Neuronal stem cell (in vitro differentiated cells): ENCODE measurements around the gene SOCS1.

Source experiments
- DNase-seq: peaks from one replicate; pipeline ENCODE4 v3.0.0-alpha.2; 2013; ENCODE audit warnings: low spot score
- H2AFZ ChIP-seq: one replicate; pipeline ENCODE4 v1.6.1; 2013; ENCODE audit warnings: mild to moderate bottlenecking, low read length, inconsistent platforms
- H2AK5ac ChIP-seq: 2 replicates; pipeline ENCODE4 v1.6.1; 2013; ENCODE audit warnings: low read depth, mild to moderate bottlenecking, inconsistent platforms, low read length, moderate library complexity, mixed read lengths
- H2BK120ac ChIP-seq: 2 replicates; pipeline ENCODE4 v1.6.1; 2013; ENCODE audit warnings: low read depth, mild to moderate bottlenecking, inconsistent platforms, low read length, moderate library complexity, mixed read lengths
- H2BK12ac ChIP-seq: one replicate; pipeline ENCODE4 v1.6.1; 2013; ENCODE audit warnings: low read length, inconsistent platforms
- H2BK15ac ChIP-seq: 2 replicates; pipeline ENCODE4 v1.6.1; 2013; ENCODE audit warnings: mild to moderate bottlenecking, low read length, inconsistent platforms, mixed read lengths
- H2BK5ac ChIP-seq: one replicate; pipeline ENCODE4 v1.6.1; 2013; ENCODE audit warnings: inconsistent platforms, mild to moderate bottlenecking, low read length, moderate library complexity
- H3K14ac ChIP-seq: one replicate; pipeline ENCODE4 v1.6.1; 2013; ENCODE audit warnings: low read length, inconsistent platforms
- H3K18ac ChIP-seq: 2 replicates; pipeline ENCODE4 v1.6.1; 2013; ENCODE audit warnings: low read length, inconsistent platforms
- H3K23ac ChIP-seq: 2 replicates; pipeline ENCODE4 v1.6.1; 2013; ENCODE audit warnings: low read depth, mild to moderate bottlenecking, mixed read lengths, low read length, inconsistent platforms; ENCODE audit not compliant: poor library complexity
- H3K27ac ChIP-seq: replicated peaks from 3 replicates; pipeline ENCODE4 v1.5.1; 2013; ENCODE audit warnings: low read length, inconsistent platforms
- H3K27me3 ChIP-seq, 3 experiments: 2 replicates each; pipeline ENCODE4 v1.6.1; 2013; ENCODE audit warnings: low read length in 3 of 3, mild to moderate bottlenecking in 2 of 3, inconsistent platforms in 1 of 3, low read depth in 1 of 3, mixed read lengths in 1 of 3, moderate library complexity in 1 of 3; ENCODE audit not compliant: control insufficient read depth in 3 of 3, insufficient read depth in 3 of 3
- H3K36me3 ChIP-seq, 2 donors: replicated peaks in 1 of 2; 2 replicates each; pipeline ENCODE4 v1.6.1; 2013; ENCODE audit warnings: low read length in 2 of 2; ENCODE audit not compliant: control insufficient read depth in 2 of 2, insufficient read depth in 2 of 2
- H3K4ac ChIP-seq: 2 replicates; pipeline ENCODE4 v1.6.1; 2013; ENCODE audit warnings: inconsistent platforms, mild to moderate bottlenecking, low read length, moderate library complexity
- H3K4me1 ChIP-seq, 2 donors: 1 replicate in 1 of 2; 2 replicates in 1 of 2; pipeline ENCODE4 v1.6.1; 2013; ENCODE audit warnings: low read length in 2 of 2, low read depth in 1 of 2; ENCODE audit not compliant: control insufficient read depth in 2 of 2, insufficient read depth in 1 of 2
- H3K4me2 ChIP-seq: one replicate; pipeline ENCODE4 v1.6.1; 2013; ENCODE audit warnings: mild to moderate bottlenecking, low read length, inconsistent platforms; ENCODE audit not compliant: insufficient read depth, poor library complexity, severe bottlenecking
- H3K4me3 ChIP-seq, 2 donors: 2 replicates each; pipeline ENCODE4 v1.5.1; 2013; ENCODE audit warnings: low read length in 2 of 2, mild to moderate bottlenecking in 2 of 2, inconsistent platforms in 1 of 2, moderate library complexity in 1 of 2
- H3K79me1 ChIP-seq: one replicate; pipeline ENCODE4 v1.6.1; 2013; ENCODE audit warnings: low read depth, mild to moderate bottlenecking, inconsistent platforms, low read length, moderate library complexity
- H3K9ac ChIP-seq: one replicate; pipeline ENCODE4 v1.6.1; 2013; ENCODE audit warnings: mild to moderate bottlenecking, low read depth, low read length, inconsistent platforms; ENCODE audit not compliant: poor library complexity
- H3K9me3 ChIP-seq, 2 donors: replicated peaks in 1 of 2; 2 replicates each; pipeline versions ENCODE3 to v1.6.1; 2013; ENCODE audit warnings: low read length in 2 of 2, mild to moderate bottlenecking in 2 of 2, inconsistent platforms in 1 of 2, low read depth in 1 of 2, mixed read lengths in 1 of 2, moderate library complexity in 1 of 2; ENCODE audit not compliant: control insufficient read depth in 2 of 2, insufficient read depth in 1 of 2
- H4K8ac ChIP-seq: one replicate; pipeline ENCODE4 v1.6.1; 2013; ENCODE audit warnings: low read depth, mild to moderate bottlenecking, inconsistent platforms, low read length, moderate library complexity
- H4K91ac ChIP-seq: one replicate; pipeline ENCODE4 v1.6.1; 2013; ENCODE audit warnings: low read length, low read depth, mild to moderate bottlenecking, inconsistent platforms; ENCODE audit not compliant: poor library complexity
- whole genome bisulfite sequencing, 2 donors: extraction: QIAGEN DNeasy Blood & Tissue Kit; methylation state at CpG; one replicate each; pipeline ENCODE4 v1.1.7; 2013; ENCODE audit warnings: missing lambda C conversion rate in 2 of 2, mixed read lengths in 1 of 2; ENCODE audit not compliant: insufficient read length in 2 of 2, insufficient replicate concordance in 1 of 2; ENCODE audit errors: extremely low coverage in 2 of 2; 5-methylcytosine and 5-hydroxymethylcytosine counted together

SOCS1 gene

GRCh38 chr16:11239644-11240632 lies 16.1 kb downstream of the SOCS1 start:
- Histone ChIP-seq H3K23ac (no peak overlapping the region), H4K8ac (no peak overlapping the region), H3K4ac (no peak overlapping the region), H2AK5ac (no peak overlapping the region), H3K27ac (no peak overlapping the region), H2BK12ac (no peak overlapping the region), H3K4me3 (no peak overlapping the region), H3K18ac (no peak overlapping the region), H3K14ac (no peak overlapping the region), H2BK15ac (no peak overlapping the region), H3K9ac (no peak overlapping the region), H3K36me3 (no peaks in the 10 kb centered on the region), H2BK5ac (no peak overlapping the region), H3K27me3 (peaks cover 0 to 3% (median 0%) of the 10 kb centered on the region in 3 experiments), H3K4me1 (no peaks in the 10 kb centered on the region), H3K4me2 (no peak overlapping the region), H2BK120ac (no peak overlapping the region), H2AFZ (no peak overlapping the region), H3K9me3 (no peaks in the 10 kb centered on the region), H4K91ac (no peak overlapping the region), H3K79me1 (no peaks in the 10 kb centered on the region)
- no peak for DNase-seq
- WGBS, 2 donors = no CpG with 5 or more reads among the region's 10 CpGs

GRCh38 chr16:11238272-11239202 lies 17.5 kb downstream of the SOCS1 start:
- H2BK12ac ChIP-seq = no peak overlapping the region
- no peak for DNase-seq
- no peak overlapping the region for H2BK120ac ChIP-seq
- no peak overlapping the region for H2AK5ac ChIP-seq
- H2BK5ac ChIP-seq = no peak overlapping the region
- H4K91ac ChIP-seq = no peak overlapping the region
- no peak overlapping the region for H3K14ac ChIP-seq
- no peak overlapping the region for H3K9ac ChIP-seq
- no peaks in the 10 kb centered on the region for H3K79me1 ChIP-seq
- H3K4me1 ChIP-seq = no peaks in the 10 kb centered on the region
- no peak overlapping the region for H3K18ac ChIP-seq
- H3K4me2 ChIP-seq = no peak overlapping the region
- H3K23ac ChIP-seq = peak overlapping the region; percentile 28
- WGBS, 2 donors = no CpG with 5 or more reads among the region's 15 CpGs
- peaks cover 0 to 3% (median 0%) of the 10 kb centered on the region in 3 experiments for H3K27me3 ChIP-seq
- H2BK15ac ChIP-seq = no peak overlapping the region
- H3K27ac ChIP-seq = no peak overlapping the region
- H3K36me3 ChIP-seq = no peaks in the 10 kb centered on the region
- no peak overlapping the region for H3K4ac ChIP-seq
- no peak overlapping the region for H2AFZ ChIP-seq
- no peak overlapping the region for H3K4me3 ChIP-seq
- no peaks in the 10 kb centered on the region for H3K9me3 ChIP-seq
- H4K8ac ChIP-seq = no peak overlapping the region

- Histone ChIP-seq H3K36me3 (no peaks in the 10 kb centered on the region), H2BK5ac (no peak overlapping the region), H2AK5ac (no peak overlapping the region), H3K4ac (no peak overlapping the region), H3K79me1 (no peaks in the 10 kb centered on the region), H3K9me3 (no peaks in the 10 kb centered on the region), H4K8ac (no peak overlapping the region), H3K27me3 (peaks cover 0 to 1% (median 0%) of the 10 kb centered on the region in 3 experiments), H2AFZ (no peak overlapping the region), H3K14ac (no peak overlapping the region), H3K27ac (no peak overlapping the region), H3K9ac (peak overlapping the region; percentile 7), H3K4me2 (no peak overlapping the region), H3K18ac (no peak overlapping the region), H3K4me3 (no peak overlapping the region), H2BK120ac (no peak overlapping the region), H3K23ac (peak overlapping the region; percentile 26), H4K91ac (no peak overlapping the region), H2BK12ac (no peak overlapping the region), H2BK15ac (no peak overlapping the region), H3K4me1 (peaks cover 0 to 2% of the 10 kb centered on the region in 2 donors)
- no peak for DNase-seq
- no CpG with 5 or more reads among the region's 10 CpGs for WGBS, 2 donors
These were observed 19.3 kb downstream of the SOCS1 start for GRCh38 chr16:11236461-11237254.
